GM12878 (cell line): Measurements from ENCODE around the gene KRT14. TPM values are rescaled to one million over a fixed set of nuclear protein-coding genes. Genes with fewer than 3 reads are reported as not detected.
"Not testable (repeated sequence)": the region's sequence is repeated elsewhere in the genome, so short reads cannot be mapped to it uniquely, and the experiment has no call there.

Source experiments
- ATAC-seq: fragments of 200-7000 bp; cut with Tn5 transposase; 3 replicates; pipeline ENCODE4 v1.9.1; 2020; ENCODE audit warnings: mild to moderate bottlenecking, moderate library complexity
- BruUV-seq: library from RNA; stranded (reverse); fragments of 400-500 nt; replicated peaks from 2 replicates; lab custom pipeline; 2021; lab: Mats Ljungman, UMichigan
- CTCF ChIA-PET: fragments of 300-600 bp; sonication (Branson Sonifier 250); formaldehyde crosslinking; extraction: SDS; loops from one replicate; lab custom pipeline; 2021; ENCODE audit warnings: inconsistent platforms; lab: Yijun Ruan, JAX
- POLR2A ChIA-PET: fragments of 350-600 bp; formaldehyde crosslinking; extraction: SDS; loops from one replicate; lab custom pipeline; 2021; ENCODE audit warnings: inconsistent platforms; lab: Charles Lee
- RAD21 ChIA-PET: fragments of 300-600 bp; sonication (Branson Sonifier 250); formaldehyde crosslinking; loops from one replicate; lab custom pipeline; 2023; ENCODE audit warnings: antibody characterized with exemption; ENCODE audit not compliant: unreplicated experiment; lab: Charles Lee
- SMC1A ChIA-PET: fragments of 300-600 bp; sonication (Branson Sonifier 250); formaldehyde crosslinking; loops from one replicate; lab custom pipeline; 2023; ENCODE audit not compliant: unreplicated experiment, uncharacterized antibody; lab: Charles Lee
- DNase-seq: peaks from one replicate; pipeline ENCODE4 v3.0.0-alpha.2; 2011; ENCODE audit warnings: low read depth, low spot score
- FAIRE-seq: peaks from 3 replicates; lab custom pipeline; 2011; peaks lifted over from hg19 to GRCh38; lab: Jason Lieb, UNC
- H2AFZ ChIP-seq: 2 replicates; pipeline ENCODE4 v1.6.0; 2011; ENCODE audit warnings: low read depth, low read length, control low read depth; ENCODE audit not compliant: control insufficient read depth
- H3K27ac ChIP-seq: 2 replicates; pipeline ENCODE4 v1.5.1; 2011; ENCODE audit warnings: control low read depth; ENCODE audit not compliant: control insufficient read depth, insufficient read depth
- H3K27me3 ChIP-seq, 2 experiments: replicated peaks in 1 of 2; 2 replicates each; pipeline versions ENCODE4 v1.6.0 to v1.6.1; 2011; ENCODE audit warnings: low read length in 1 of 2; ENCODE audit not compliant: control insufficient read depth in 2 of 2, insufficient read depth in 2 of 2
- H3K36me3 ChIP-seq, 2 experiments: 2 replicates each; pipeline ENCODE4 v1.5.1; 2011; ENCODE audit warnings: low read length in 1 of 2; ENCODE audit not compliant: control insufficient read depth in 2 of 2, insufficient read depth in 2 of 2
- H3K4me1 ChIP-seq: 2 replicates; pipeline ENCODE4 v1.6.1; 2011; ENCODE audit warnings: mild to moderate bottlenecking, low read length, moderate library complexity, mixed read lengths; ENCODE audit not compliant: control insufficient read depth, insufficient read depth
- H3K4me2 ChIP-seq: 2 replicates; pipeline ENCODE4 v1.6.0; 2011; ENCODE audit warnings: control low read depth; ENCODE audit not compliant: control insufficient read depth, insufficient read depth
- H3K4me3 ChIP-seq: fragments of 200-600 bp; sonication (generic); 2 replicates; pipeline ENCODE4 v1.5.1; 2016
- H3K79me2 ChIP-seq: 2 replicates; pipeline ENCODE4 v1.6.0; 2011; ENCODE audit warnings: low read length; ENCODE audit not compliant: control insufficient read depth, insufficient read depth
- H3K9ac ChIP-seq: 2 replicates; pipeline ENCODE4 v1.8.0; 2011; ENCODE audit warnings: low read length, control low read depth, mixed read lengths; ENCODE audit not compliant: control insufficient read depth, insufficient read depth
- H3K9me3 ChIP-seq: replicated peaks from 3 replicates; pipeline ENCODE4 v1.5.1; 2011; ENCODE audit warnings: mild to moderate bottlenecking, low read length; ENCODE audit not compliant: control insufficient read depth, insufficient read depth
- H4K20me1 ChIP-seq: 2 replicates; pipeline ENCODE4 v1.6.0; 2011; ENCODE audit not compliant: control insufficient read depth, insufficient read depth
- CTCF ChIP-seq, 3 experiments: IDR thresholded peaks in 2 of 3; conservative IDR thresholded peaks in 1 of 3; 2 replicates each; pipeline ENCODE4 v1.5.1; 2011; ENCODE audit warnings: low read depth in 3 of 3, low read length in 3 of 3, mild to moderate bottlenecking in 3 of 3, control low read depth in 2 of 3, moderate library complexity in 2 of 3, inconsistent platforms in 1 of 3, mixed read lengths in 1 of 3; ENCODE audit not compliant: control insufficient read depth in 2 of 3, insufficient read depth in 1 of 3; ENCODE audit errors: extremely low read depth in 1 of 3
- ETV6 ChIP-seq, 2 experiments: fragments of 450-650 bp in 1 of 2; IDR thresholded peaks in 1 of 2; conservative IDR thresholded peaks in 1 of 2; 2 replicates each; pipeline ENCODE4 v1.6.1; 2014; ENCODE audit warnings: antibody characterized with exemption in 1 of 2, borderline replicate concordance in 1 of 2, low read depth in 1 of 2, mild to moderate bottlenecking in 1 of 2, moderate library complexity in 1 of 2
- GABPA ChIP-seq: IDR thresholded peaks from 2 replicates; pipeline ENCODE4 v1.6.1; 2014; ENCODE audit warnings: antibody characterized with exemption, low read depth, mild to moderate bottlenecking, inconsistent platforms
- GATAD2B ChIP-seq: fragments of 450-650 bp; conservative IDR thresholded peaks from 2 replicates; pipeline ENCODE4 v1.6.1; 2017; ENCODE audit warnings: low read depth, mild to moderate bottlenecking, moderate library complexity
- JUND ChIP-seq: IDR thresholded peaks from 2 replicates; pipeline ENCODE4 v1.6.1; 2012; ENCODE audit warnings: low read depth, mild to moderate bottlenecking, low read length, improper control_type of control experiment, moderate library complexity
- NR2C1 ChIP-seq: fragments of 450-650 bp; IDR thresholded peaks from 2 replicates; pipeline ENCODE4 v1.6.1; 2017; ENCODE audit warnings: antibody characterized with exemption, mild to moderate bottlenecking, moderate library complexity
- STAT1 ChIP-seq: fragments of 450-650 bp; conservative IDR thresholded peaks from 2 replicates; pipeline ENCODE4 v1.6.1; 2014; ENCODE audit warnings: antibody characterized with exemption, mild to moderate bottlenecking
- TAF1 ChIP-seq: IDR thresholded peaks from 2 replicates; pipeline ENCODE4 v1.6.1; 2011; ENCODE audit warnings: mild to moderate bottlenecking, low read depth, low read length, borderline replicate concordance
- TCF3 ChIP-seq: IDR thresholded peaks from 2 replicates; pipeline ENCODE4 v1.6.1; 2012; ENCODE audit warnings: low read depth, mild to moderate bottlenecking, low read length, borderline replicate concordance; ENCODE audit not compliant: insufficient read depth
- TCF7 ChIP-seq: IDR thresholded peaks from 2 replicates; pipeline ENCODE4 v1.6.1; 2014; ENCODE audit warnings: antibody characterized with exemption, borderline replicate concordance
- ZNF622 ChIP-seq: fragments of 450-650 bp; IDR thresholded peaks from 2 replicates; pipeline ENCODE4 v1.6.1; 2017; ENCODE audit warnings: mild to moderate bottlenecking, inconsistent platforms
- ZSCAN29 ChIP-seq: fragments of 450-650 bp; IDR thresholded peaks from 2 replicates; pipeline ENCODE4 v1.6.1; 2017; ENCODE audit warnings: mild to moderate bottlenecking, moderate library complexity
- WGBS: methylation state at CpG from one replicate; pipeline ENCODE4 v1.1.6; 2016; ENCODE audit warnings: low lambda C conversion rate; ENCODE audit not compliant: insufficient replicate concordance, insufficient coverage; ENCODE audit errors: missing lambda C conversion rate; 5-methylcytosine and 5-hydroxymethylcytosine counted together
- in situ Hi-C: fragments of 300-500 bp; cut with MboI; formaldehyde crosslinking; loops from 9 replicates; pipeline ENCODE4 v1.14.3; 2018; ENCODE audit warnings: mixed read lengths
- intact Hi-C: fragments of 100-400 bp; cut with micrococcal nuclease; formaldehyde crosslinking; loops from one replicate; pipeline ENCODE4 v1.14.2; 2022; ENCODE audit not compliant: unreplicated experiment
- polyA plus RNA-seq, 11 experiments: library from polyadenylated mRNA; depleted of rRNA in 4 of 11; unstranded in 6 of 11; stranded (reverse) in 5 of 11; fragments of >200 nt; fragmentation: Nextera tagmentation in 4 of 11; fragmentation: Illumina TruSeq in 1 of 11; extraction: Ambion mirVana in 4 of 11; extraction: Trizol in 1 of 11; gene quantifications; 1 replicate in 1 of 11; 2 replicates in 10 of 11; pipeline versions ENCODE4 v1.2.1 to v1.2.3, GENCODE V29; 2011 to 2016; ENCODE audit warnings: inconsistent platforms in 2 of 11, missing spikeins in 2 of 11, low read depth in 1 of 11
- total RNA-seq, 4 experiments: library from RNA; depleted of rRNA in 3 of 4; stranded (reverse); fragments of >200 nt in 3 of 4; fragmentation: Illumina TruSeq in 1 of 4; extraction: Trizol in 1 of 4; gene quantifications; 2 replicates each; pipeline versions ENCODE4 v1.2.1 to v1.2.3, GENCODE V29; 2013 to 2021

KRT14 gene
- total and polyA plus RNA-seq, 10 of the 15 experiments (the other 5 are each of a cell fraction or from before 2014, with no cell fraction given): 1.5 TPM; not detected in 9

- no peaks in the 10 kb centered on the region for H3K4me1 ChIP-seq
- ChIA-PET POLR2A (no interaction called here), CTCF (no interaction called here), RAD21 (no interaction called here), SMC1A (no interaction called here)
- H2AFZ ChIP-seq: no peak overlapping the region
- no peaks in the 10 kb centered on the region for H3K79me2 ChIP-seq
- DNase-seq (no peak), ATAC-seq (no peak), FAIRE-seq (no peak)
- no peak for TF ChIP-seq STAT1
- no peak for TF ChIP-seq TAF1
- no peak for TF ChIP-seq GABPA
- no peak for TF ChIP-seq CTCF (IDR thresholded peaks at IDR 0.05 in 2 of 3, conservative IDR thresholded peaks at IDR 0.05 in 1 of 3; ENCODE audit: control insufficient read depth in 2 of 3, extremely low read depth in 1 of 3, insufficient read depth in 1 of 3, low read depth in 3 of 3, low read length in 3 of 3)
- TF ChIP-seq ETV6 (conservative IDR thresholded peaks at IDR 0.05 in 1 of 2, IDR thresholded peaks at IDR 0.05 in 1 of 2; ENCODE audit: borderline replicate concordance in 1 of 2, low read depth in 1 of 2): no peak
- TF ChIP-seq JUND: no peak
- TF ChIP-seq GATAD2B: no peak
- no peak for TF ChIP-seq TCF3
- TF ChIP-seq ZNF622: no peak
- no peak for TF ChIP-seq ZSCAN29
- no peak for TF ChIP-seq NR2C1
- no peak for TF ChIP-seq TCF7
- in situ Hi-C loops (no loop called here), intact Hi-C loops (no loop called here)
- no peak overlapping the region for H3K27ac ChIP-seq
- H3K4me2 ChIP-seq: no peak overlapping the region
- H3K9me3 ChIP-seq: no peaks in the 10 kb centered on the region; the same call in 2 of the 3 replicates
- 44% methylated on average over 21 of the region's 21 CpGs for WGBS
- BruUV-seq: no TSS peak
- H3K27me3 ChIP-seq: peaks cover 0 to 2% of the 10 kb centered on the region in 2 experiments; a peak in 1 of 4 replicates
- H4K20me1 ChIP-seq: no peaks in the 10 kb centered on the region
- H3K4me3 ChIP-seq: no peak overlapping the region
- no peaks in the 10 kb centered on the region for H3K36me3 ChIP-seq
- no peak overlapping the region for H3K9ac ChIP-seq
Measured at GRCh38 chr17:41620583-41621434, 34.1 kb upstream of the KRT14 start.

GRCh38 chr17:41619927-41620582, 33.4 kb upstream of the KRT14 start:
- H3K9ac ChIP-seq, CTCF ChIA-PET, RAD21 ChIA-PET, H3K27ac ChIP-seq, ATAC-seq, in situ Hi-C loops, FAIRE-seq, BruUV-seq, H3K4me2 ChIP-seq, DNase-seq, H2AFZ ChIP-seq, H3K4me3 ChIP-seq, H3K9me3 ChIP-seq, H3K79me2 ChIP-seq, H3K27me3 ChIP-seq, H4K20me1 ChIP-seq, intact Hi-C loops, POLR2A ChIA-PET, SMC1A ChIA-PET, H3K4me1 ChIP-seq, H3K36me3 ChIP-seq: not testable (repeated sequence)
- WGBS: 9% methylated on average over 3 of the region's 6 CpGs
